Gastroesophageal sphincter (tissue), 3 donors: ENCODE measurements around the gene STIMATE.

ENCODE experiments used
- EP300 ChIP-seq: sonication (generic); formaldehyde crosslinking; IDR thresholded peaks from one replicate; pipeline ENCODE4 v1.6.1; 2017; ENCODE audit warnings: antibody characterized with exemption, mild to moderate bottlenecking
- POLR2AphosphoS5 ChIP-seq: sonication (generic); formaldehyde crosslinking; IDR thresholded peaks from one replicate; pipeline ENCODE4 v1.6.1; 2017; ENCODE audit warnings: antibody characterized with exemption
- TF ChIP-seq, protein P1 (sequence below), 4 experiments: fragments of 200-600 bp in 2 of 4; fragments of 450-650 bp in 2 of 4; sonication (generic) in 1 of 4; IDR thresholded peaks; one replicate each; pipeline ENCODE4 v1.5.1; 2017 to 2019; ENCODE audit warnings: antibody characterized with exemption in 4 of 4, mild to moderate bottlenecking in 2 of 4, moderate library complexity in 2 of 4

DNA sequence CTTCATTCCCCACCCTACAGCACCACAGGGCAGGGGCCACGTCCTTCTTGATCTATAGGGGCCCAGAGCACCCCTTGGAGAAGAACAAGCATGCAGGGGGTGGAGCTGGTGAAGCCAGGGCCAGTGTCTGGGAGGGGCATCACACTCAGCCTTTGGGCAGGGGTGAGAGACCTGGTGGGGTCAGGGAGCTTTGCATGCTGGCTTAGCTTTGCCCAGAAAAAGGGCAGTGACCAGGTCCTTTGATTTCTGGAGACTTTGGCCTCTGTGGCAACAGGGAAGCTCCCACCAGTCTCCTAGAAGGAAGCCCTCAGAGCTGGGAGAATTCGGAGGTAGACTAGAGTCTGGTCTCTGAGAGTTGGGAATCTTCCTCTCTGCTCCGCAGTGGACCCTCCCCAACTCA, 67.9 kb downstream of the STIMATE start:
- TF ChIP-seq, protein P1, sequence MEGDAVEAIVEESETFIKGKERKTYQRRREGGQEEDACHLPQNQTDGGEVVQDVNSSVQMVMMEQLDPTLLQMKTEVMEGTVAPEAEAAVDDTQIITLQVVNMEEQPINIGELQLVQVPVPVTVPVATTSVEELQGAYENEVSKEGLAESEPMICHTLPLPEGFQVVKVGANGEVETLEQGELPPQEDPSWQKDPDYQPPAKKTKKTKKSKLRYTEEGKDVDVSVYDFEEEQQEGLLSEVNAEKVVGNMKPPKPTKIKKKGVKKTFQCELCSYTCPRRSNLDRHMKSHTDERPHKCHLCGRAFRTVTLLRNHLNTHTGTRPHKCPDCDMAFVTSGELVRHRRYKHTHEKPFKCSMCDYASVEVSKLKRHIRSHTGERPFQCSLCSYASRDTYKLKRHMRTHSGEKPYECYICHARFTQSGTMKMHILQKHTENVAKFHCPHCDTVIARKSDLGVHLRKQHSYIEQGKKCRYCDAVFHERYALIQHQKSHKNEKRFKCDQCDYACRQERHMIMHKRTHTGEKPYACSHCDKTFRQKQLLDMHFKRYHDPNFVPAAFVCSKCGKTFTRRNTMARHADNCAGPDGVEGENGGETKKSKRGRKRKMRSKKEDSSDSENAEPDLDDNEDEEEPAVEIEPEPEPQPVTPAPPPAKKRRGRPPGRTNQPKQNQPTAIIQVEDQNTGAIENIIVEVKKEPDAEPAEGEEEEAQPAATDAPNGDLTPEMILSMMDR (IDR thresholded peaks at IDR 0.05), result no peak
- no peak for TF ChIP-seq EP300
- no peak for TF ChIP-seq POLR2AphosphoS5
